IMR-90 (cell line): Measurements from ENCODE around the gene FRMD3.

Experiments
- BHLHE40 ChIP-seq: fragments of 150-350 bp; IDR thresholded peaks from 2 replicates; pipeline ENCODE4 v1.6.1; 2016; ENCODE audit warnings: mild to moderate bottlenecking, low read depth, low read length
- CEBPB ChIP-seq: IDR thresholded peaks from 2 replicates; pipeline ENCODE4 v1.6.1; 2012; ENCODE audit warnings: low read depth, low read length, improper control_type of control experiment
- FOS ChIP-seq: fragments of 150-350 bp; IDR thresholded peaks from 2 replicates; pipeline ENCODE4 v1.6.1; 2016; ENCODE audit warnings: low read depth, low read length
- MAZ ChIP-seq: IDR thresholded peaks from 2 replicates; pipeline ENCODE4 v1.6.1; 2012; ENCODE audit warnings: low read depth, mild to moderate bottlenecking, low read length, improper control_type of control experiment, moderate library complexity, borderline replicate concordance
- MXI1 ChIP-seq: IDR thresholded peaks from 2 replicates; pipeline ENCODE4 v1.6.1; 2012; ENCODE audit warnings: low read depth, mild to moderate bottlenecking, low read length, moderate library complexity, borderline replicate concordance
- NFE2L2 ChIP-seq: fragments of 150-350 bp; IDR thresholded peaks from 2 replicates; pipeline ENCODE4 v1.6.1; 2016; ENCODE audit warnings: low read depth, mild to moderate bottlenecking, low read length
- POLR2A ChIP-seq: IDR thresholded peaks from 2 replicates; pipeline ENCODE4 v1.6.1; 2012; ENCODE audit warnings: mild to moderate bottlenecking, low read depth, low read length
- RCOR1 ChIP-seq: IDR thresholded peaks from 2 replicates; pipeline ENCODE4 v1.6.1; 2012; ENCODE audit warnings: mild to moderate bottlenecking, low read length, improper control_type of control experiment; ENCODE audit not compliant: insufficient replicate concordance
- RFX5 ChIP-seq: IDR thresholded peaks from 2 replicates; pipeline ENCODE4 v1.8.0; 2012; ENCODE audit warnings: low read depth, mild to moderate bottlenecking, low read length, moderate library complexity
- SMC3 ChIP-seq: fragments of 150-350 bp; IDR thresholded peaks from 2 replicates; pipeline ENCODE4 v1.6.1; 2016; ENCODE audit warnings: low read depth, mild to moderate bottlenecking, antibody characterized with exemption, low read length, moderate library complexity
- TF ChIP-seq, protein P1 (sequence below): conservative IDR thresholded peaks from 2 replicates; pipeline ENCODE4 v1.5.1; 2012; ENCODE audit warnings: mild to moderate bottlenecking, low read depth, low read length, improper control_type of control experiment

DNA sequence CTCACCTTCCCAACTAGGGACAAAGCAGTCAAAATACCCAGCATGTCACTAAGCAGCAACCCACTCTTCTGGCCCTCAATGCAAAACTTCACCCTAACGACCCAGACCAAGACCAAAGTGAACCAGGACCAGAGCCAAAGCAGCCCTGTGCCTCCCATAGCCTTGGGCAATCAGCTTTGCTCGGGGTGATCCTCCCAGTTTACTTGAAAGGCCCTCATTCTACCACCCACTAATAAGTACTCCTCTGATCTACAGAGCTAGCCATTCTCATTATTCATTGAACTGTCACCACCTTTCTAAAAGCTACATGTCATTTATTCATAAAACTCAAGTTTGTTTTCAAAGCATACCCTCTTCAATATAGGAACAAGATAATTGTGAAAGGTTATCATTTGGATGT lies 221.0 kb downstream of the FRMD3 start:
- TF ChIP-seq, protein P1, sequence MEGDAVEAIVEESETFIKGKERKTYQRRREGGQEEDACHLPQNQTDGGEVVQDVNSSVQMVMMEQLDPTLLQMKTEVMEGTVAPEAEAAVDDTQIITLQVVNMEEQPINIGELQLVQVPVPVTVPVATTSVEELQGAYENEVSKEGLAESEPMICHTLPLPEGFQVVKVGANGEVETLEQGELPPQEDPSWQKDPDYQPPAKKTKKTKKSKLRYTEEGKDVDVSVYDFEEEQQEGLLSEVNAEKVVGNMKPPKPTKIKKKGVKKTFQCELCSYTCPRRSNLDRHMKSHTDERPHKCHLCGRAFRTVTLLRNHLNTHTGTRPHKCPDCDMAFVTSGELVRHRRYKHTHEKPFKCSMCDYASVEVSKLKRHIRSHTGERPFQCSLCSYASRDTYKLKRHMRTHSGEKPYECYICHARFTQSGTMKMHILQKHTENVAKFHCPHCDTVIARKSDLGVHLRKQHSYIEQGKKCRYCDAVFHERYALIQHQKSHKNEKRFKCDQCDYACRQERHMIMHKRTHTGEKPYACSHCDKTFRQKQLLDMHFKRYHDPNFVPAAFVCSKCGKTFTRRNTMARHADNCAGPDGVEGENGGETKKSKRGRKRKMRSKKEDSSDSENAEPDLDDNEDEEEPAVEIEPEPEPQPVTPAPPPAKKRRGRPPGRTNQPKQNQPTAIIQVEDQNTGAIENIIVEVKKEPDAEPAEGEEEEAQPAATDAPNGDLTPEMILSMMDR = no peak
- TF ChIP-seq FOS (no peak), MAZ (no peak), POLR2A (no peak), SMC3 (no peak), BHLHE40 (no peak), MXI1 (no peak), NFE2L2 (no peak), RCOR1 (no peak), RFX5 (no peak), CEBPB (no peak)
